ENCODE measurements around the gene ZCCHC12.

The ZCCHC12 gene

DNA sequence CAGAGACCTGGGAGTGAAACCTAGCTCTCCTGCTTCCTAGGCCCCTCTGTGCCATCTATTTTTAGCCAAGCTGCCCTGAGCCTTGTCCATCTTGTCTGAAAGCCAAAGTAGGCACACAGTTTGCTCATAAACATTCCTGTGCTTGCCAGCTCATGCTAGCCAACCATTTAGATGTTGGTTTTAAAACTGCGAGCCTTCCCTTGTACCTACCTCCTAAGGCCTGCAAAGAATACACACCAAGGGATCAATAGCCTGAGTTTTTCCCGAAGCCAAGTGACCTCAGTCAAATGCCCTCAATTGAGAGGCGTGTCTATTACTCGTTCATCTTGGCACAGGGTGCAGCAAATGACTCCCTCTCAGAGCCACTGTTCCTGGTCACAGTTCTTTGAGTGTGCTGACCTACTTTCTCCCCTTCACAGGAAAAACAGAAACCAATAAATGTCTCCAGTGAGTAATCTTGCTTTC, 48.5 kb downstream of the ZCCHC12 start:
- DNase-seq (ENCODE audit: low spot score) = no peak

Data from germinal center (tissue), 1 donor.